ENCODE measurements around the gene IL22RA2.

DNA sequence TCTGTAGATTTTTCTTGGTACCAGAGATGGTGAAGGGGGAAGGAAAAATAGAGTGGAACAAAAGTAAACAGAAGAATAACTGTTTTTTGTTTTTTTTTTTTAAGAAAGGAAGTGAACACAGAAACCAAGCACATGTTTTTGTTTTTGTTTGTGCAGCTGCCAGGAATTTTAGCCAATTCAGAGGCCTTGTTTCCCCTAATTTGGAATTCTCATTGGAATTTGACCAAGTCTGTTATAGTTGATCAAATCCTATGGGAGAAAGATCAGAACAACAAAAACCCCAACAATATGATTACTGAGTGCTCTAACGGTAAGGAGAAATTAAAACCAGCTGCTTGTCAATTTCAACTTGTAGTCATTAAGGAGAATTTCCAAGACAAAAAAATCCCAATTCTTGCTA, 18.2 kb upstream of the IL22RA2 start:
- TF ChIP-seq ZBTB7A (IDR thresholded peaks at IDR 0.05; ENCODE audit: borderline replicate concordance, control insufficient read depth, low read depth, low read length) (no peak), CHD2 (IDR thresholded peaks at IDR 0.05; ENCODE audit: low read depth, low read length) (no peak), RBM15 (IDR thresholded peaks at IDR 0.05; ENCODE audit: insufficient read depth, low read length) (no peak), CCAR2 (IDR thresholded peaks at IDR 0.05; ENCODE audit: low read depth, low read length) (no peak), EP300 (IDR thresholded peaks at IDR 0.05; ENCODE audit: low read length) (no peak), NFYB (IDR thresholded peaks at IDR 0.05; ENCODE audit: extremely low read depth, insufficient read length) (no peak)
- TF ChIP-seq, protein P1, sequence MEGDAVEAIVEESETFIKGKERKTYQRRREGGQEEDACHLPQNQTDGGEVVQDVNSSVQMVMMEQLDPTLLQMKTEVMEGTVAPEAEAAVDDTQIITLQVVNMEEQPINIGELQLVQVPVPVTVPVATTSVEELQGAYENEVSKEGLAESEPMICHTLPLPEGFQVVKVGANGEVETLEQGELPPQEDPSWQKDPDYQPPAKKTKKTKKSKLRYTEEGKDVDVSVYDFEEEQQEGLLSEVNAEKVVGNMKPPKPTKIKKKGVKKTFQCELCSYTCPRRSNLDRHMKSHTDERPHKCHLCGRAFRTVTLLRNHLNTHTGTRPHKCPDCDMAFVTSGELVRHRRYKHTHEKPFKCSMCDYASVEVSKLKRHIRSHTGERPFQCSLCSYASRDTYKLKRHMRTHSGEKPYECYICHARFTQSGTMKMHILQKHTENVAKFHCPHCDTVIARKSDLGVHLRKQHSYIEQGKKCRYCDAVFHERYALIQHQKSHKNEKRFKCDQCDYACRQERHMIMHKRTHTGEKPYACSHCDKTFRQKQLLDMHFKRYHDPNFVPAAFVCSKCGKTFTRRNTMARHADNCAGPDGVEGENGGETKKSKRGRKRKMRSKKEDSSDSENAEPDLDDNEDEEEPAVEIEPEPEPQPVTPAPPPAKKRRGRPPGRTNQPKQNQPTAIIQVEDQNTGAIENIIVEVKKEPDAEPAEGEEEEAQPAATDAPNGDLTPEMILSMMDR (IDR thresholded peaks at IDR 0.05 in 2 of 3, conservative IDR thresholded peaks at IDR 0.05 in 1 of 3; ENCODE audit: insufficient read depth in 2 of 3, low read depth in 1 of 3, low read length in 3 of 3), result no peak

Data from K562 (cell line).